Fibroblast of upper back skin (primary cell): ENCODE data around the gene KRTAP13-1.

Experiments
- DNase-seq: peaks from one replicate; pipeline ENCODE4 v3.0.0-alpha.2; 2013

Gene KRTAP13-1, protein sequence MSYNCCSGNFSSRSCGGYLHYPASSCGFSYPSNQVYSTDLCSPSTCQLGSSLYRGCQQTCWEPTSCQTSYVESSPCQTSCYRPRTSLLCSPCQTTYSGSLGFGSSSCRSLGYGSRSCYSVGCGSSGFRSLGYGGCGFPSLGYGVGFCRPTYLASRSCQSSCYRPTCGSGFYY

DNA sequence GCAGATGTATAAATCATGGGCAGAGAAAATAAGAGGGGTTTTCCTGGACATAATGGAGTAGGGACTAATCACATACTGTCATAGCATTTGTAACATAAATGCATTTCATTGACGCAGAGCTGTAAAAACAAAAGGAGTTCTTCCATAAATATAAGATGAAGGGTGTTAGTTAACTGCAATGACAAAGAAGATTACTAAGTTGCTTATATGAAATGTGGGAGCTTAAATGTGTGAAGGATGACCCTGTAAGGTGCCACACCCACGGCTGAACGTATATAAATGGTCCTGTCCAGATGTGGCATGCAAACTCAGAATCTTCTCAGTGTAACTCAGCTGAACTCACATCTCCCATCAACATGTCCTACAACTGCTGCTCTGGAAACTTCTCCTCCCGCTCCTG is at the start of gene KRTAP13-1:
KRTAP13-1 (plus strand) TSS at position 301 of the 400 bp plus-strand sequence; CDS start at position 357, 56 bp downstream.
- no peak for DNase-seq

DNA sequence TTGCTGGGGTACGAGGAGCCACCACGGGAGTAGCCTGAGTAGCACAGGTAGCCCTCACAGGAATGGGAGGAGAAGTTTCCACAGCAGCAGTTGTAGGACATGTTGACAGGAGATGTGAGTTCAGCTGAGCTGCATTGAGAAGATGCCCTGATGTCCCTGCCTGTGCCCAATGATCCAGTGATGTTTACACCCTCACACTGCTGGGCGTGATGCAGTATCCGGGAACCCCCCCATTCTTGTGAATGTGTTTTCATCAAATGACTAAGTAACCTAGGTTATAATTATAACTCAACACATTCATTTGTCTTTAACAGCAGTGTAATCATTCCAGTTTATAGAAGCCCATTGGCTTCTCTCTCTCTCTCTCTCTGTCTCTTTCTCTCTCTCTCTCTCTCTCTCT is 47.3 kb upstream of the KRTAP13-1 start, which contains the start of gene KRTAP23-1:
KRTAP23-1 (minus strand) TSS at position 101 of the 400 bp plus-strand sequence; CDS start at position 101, 0 bp downstream.
- no peak for DNase-seq

DNA sequence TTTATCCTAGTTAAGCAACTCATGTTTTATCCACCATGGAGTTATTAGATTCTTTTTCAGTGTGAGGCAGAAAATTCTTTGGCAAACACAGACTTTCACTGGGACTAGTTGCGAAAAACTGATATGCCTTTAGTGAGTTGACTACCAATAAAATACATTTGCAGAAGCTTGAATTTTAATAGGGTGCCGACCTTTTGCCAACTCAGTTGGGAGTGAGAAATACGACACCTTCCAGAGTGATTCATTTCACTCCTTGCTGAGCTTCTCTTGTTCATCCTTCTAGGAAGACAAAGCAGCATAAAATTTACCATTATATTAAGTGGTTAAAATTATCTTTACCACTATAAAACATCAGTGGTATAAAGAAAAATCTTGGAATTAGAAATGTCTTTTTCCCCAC is 46.3 kb upstream of the KRTAP13-1 start:
- DNase-seq, result peak; percentile 3

DNA sequence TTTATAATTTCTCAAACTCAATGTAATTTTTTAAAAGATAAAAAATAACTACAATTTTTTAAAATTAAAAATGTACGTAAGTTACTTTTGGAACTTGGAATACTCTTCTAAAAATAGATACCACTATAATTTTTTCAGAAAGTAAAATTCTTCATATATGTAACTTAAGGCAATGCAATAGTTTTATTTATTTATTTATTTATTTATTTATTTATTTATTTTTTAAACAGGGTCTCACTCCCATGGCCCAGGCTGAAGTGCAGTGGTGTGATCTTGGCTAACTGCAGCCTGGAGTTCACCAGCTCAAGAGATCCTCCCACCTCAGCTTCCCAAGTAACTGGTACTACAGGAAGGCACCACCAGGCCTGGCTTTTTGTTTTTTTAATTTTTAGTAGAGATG is 44.3 kb upstream of the KRTAP13-1 start:
- no peak for DNase-seq

DNA sequence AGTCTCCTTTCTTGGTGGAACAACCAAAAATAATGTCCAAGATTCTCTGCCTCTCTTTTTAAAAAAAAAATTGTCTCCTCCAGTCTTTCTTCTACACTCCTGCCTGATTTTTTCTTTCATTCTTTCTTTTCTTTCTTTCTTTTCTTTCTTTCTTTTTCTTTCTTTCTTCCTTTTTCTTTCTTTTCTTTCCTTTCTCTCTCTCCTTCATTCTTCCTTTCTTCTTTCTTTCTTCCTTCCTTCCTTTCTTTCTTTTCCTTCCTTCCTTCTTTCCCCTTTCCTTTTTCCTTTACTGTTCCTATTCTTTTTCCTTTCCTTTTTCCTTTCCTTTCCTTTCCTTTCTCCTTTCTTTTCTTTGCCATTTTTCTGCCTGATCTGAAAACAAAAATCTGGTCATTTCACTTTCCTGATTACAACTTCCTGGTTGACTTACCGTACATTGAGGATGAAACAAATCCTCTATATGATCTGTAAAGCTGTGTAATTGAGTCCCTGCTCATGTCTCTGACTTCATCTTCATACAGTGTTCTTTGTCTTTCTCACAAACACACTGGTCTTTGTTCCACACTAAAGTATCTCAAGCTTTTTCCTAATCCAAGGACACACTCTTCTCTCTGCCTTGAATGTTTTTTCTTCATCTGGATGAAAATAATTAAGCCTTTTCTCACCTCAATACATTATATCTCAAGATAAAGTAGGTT is 41.4 kb upstream of the KRTAP13-1 start:
- no peak for DNase-seq

DNA sequence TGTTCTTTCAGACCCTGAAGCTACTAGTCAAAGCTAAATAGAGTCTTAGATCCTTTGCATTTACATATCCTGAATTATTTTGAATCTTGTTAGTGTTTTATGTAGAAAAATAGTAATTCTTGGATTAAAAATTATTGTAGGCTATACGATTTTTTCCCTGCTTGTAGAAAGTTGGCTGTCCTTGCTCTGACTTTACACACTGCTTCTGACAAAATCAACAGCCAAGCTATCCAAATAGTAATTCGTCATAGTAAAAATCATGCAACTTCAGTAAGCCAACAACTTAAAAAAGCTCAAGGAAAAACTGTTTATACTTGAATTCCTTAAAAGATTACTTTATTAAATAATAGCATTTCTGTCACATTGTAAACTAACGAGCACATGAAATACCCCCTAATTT is 39.9 kb upstream of the KRTAP13-1 start:
- DNase-seq, result no peak

DNA sequence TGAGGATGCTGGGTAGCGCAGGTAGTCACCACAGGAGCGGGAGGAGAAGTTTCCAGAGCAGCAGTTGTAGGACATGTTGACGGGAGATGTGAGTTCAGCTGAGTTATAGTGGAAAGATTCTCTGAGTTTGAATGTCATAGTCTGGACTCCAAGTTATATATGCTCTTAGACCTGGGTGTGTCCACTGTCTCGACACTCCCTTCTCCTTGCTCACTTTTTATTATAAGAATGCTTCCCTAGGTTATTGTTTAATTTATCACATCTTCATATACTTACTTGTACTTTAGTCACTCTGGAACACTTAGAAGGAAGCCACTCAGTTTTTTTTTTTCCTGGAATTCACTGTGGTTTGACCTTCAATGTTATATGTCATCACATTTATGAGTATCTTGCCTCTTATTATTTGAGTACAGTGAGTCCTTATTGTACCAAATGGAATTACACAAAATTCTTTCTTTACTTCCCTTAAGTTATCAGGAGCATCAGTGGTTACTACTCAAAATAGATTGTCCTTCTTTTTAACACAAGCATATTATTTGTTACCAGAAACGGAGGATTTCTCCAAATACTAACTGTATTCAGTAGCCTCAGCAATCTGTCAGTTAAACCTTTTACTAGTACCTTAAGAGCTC is 23.6 kb upstream of the KRTAP13-1 start, which contains the start of gene KRTAP13-2:
KRTAP13-2 (minus strand) TSS at position 133 of the 632 bp plus-strand sequence; CDS start at position 75, 58 bp downstream.
- no peak for DNase-seq

DNA sequence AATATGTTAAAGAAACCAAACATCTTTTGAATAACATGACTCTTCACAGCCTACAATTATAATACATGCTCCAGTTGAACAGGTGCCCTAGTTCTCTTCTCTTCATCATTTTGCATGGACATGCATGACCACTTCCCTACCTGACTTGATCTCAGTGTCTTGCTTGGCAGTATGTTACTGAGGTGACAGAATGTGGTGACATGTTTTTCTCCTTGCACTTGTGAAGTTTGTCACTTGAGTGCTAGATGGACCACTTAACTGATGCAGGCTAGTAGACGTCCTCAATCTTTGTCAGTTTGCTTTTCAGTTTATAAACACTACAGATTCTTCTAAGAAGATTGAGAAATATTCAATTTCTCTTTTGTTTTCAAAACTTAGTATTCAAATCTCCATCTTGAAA is 13.6 kb upstream of the KRTAP13-1 start:
- no peak for DNase-seq

DNA sequence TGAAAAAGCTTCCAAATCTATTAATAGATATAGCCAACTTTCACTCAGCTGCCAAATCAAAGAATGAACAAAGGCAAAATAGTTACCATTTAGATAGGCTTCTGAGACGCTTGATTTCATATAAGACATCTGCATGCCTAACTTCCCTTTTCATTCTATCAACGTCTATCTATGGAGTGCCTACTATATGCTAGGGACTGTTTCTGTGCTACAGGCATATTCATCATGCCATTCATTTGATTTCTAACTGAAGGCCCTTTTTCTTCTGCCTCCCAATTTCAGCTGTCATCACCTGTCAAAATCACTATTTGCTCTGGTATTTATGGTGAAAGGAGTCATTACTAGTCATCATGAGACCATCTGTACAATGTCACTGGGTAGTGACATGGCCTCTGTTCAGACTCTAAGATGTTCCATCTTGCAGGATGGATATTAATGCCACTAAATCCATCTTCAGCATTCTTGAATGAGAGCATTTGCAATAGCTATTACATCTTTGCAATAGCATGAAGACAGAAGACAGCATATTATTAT is 4.3 kb upstream of the KRTAP13-1 start:
- no peak for DNase-seq

DNA sequence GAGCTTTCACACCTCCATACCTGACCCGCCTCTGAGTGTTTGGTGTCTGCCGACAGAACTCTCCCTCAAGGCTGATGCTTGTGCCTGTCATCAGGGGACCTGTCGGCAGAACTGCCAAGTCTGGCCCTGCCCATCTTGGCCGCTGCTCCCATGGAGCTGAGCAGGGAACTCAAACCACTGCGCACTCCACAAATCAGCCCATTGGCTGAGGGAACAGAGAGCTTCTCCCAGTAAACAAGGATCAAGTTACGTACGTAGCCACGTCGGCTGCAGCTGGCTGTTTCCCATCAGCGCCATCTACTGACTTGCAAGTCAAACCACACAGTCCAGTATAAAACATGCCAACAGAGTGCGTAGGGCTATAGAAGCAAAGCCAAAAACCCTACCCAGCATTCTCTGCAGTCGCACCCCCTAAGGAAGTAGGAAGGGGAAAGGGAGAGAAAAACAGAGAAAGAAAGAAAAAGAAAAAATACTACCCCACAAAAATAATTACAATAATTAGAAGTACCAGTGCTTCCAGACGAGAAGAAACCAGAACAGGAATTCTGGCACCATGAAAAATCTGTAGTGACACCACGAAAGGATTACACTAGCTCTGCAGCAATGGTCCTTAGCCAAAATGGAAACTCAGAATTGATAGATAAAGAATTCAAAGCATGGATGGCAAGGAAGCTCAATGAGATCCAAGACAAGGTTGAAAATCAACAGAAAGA is 13.1 kb downstream of the KRTAP13-1 start:
- peak; percentile 48 for DNase-seq

DNA sequence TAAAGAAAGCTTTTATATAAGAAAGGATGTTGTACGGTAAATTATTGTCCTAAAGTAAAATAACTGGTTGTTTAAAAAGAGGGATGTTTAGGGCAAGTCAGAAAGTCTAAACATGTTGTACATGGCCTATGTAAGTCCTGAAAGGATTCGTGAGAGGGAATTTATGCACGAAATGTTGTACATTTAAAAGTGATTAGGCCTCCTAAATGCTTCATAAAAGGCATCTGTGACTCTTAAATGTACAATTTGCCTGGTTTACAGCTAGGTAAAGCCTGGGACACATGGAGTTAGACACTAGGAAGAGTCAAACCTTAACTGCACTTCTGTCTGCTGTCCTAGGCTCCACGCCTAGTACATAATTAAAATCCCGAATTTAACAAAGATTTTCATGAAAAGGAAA is 20.2 kb downstream of the KRTAP13-1 start:
- no peak for DNase-seq

DNA sequence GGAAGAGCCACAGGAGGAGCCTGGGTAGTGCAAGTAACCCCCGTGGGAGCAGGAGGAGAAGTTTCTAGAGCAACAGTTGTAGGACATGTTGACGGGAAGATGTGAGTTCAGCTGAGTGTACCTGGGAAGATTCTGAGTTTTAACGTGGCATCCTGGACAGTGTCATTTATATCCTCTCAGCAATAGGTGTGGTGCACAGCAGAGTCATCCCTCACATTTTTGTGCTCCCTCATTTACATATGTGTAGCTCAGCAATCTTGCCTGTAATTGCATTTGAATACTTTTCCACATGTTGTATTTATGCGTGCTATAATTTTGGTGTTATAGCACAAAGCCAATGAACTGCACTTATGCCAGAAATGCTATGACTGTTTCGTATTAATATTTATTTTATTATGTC is 30.0 kb downstream of the KRTAP13-1 start, which contains the start of gene KRTAP13-3:
KRTAP13-3 (minus strand) TSS at position 101 of the 400 bp plus-strand sequence; CDS start at position 87, 14 bp downstream.
- no peak for DNase-seq

DNA sequence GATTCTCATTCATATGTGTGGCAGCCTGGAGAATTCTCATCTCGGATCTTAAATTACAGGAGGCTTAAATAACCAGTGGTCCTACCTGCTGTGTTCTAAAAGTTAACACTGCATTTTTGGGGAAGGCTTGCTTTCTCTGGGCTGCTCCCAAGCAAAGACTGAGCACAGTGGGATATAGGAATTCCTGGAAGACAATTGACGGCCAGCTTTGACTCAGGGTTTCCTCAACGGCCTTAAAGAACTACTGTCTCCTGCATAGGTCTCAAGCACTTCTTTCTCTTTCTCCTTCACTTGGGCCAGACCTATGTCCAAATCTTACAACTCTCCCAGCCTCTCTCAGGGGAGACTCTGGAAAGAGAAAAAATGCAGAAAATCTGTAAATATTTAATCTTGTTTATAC is 30.9 kb downstream of the KRTAP13-1 start:
- no peak for DNase-seq

DNA sequence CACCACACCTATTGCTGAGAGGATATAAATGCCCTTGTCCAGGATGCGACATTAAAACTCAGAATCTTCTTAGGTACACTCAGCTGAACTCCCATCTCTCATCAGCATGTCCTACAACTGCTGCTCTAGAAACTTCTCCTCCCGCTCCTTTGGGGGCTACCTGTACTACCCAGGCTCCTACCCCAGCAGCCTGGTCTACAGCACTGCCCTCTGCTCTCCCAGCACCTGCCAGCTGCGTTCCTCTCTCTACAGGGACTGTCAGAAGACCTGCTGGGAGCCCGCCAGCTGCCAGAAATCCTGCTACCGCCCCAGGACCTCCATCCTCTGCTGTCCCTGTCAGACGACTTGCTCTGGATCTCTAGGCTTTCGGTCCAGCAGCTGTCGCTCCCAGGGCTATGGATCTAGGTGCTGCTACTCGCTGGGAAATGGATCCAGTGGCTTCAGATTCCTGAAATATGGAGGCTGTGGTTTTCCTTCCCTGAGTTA is 34.4 kb downstream of the KRTAP13-1 start, which contains the start of gene KRTAP13-4:
KRTAP13-4 (plus strand) TSS at position 51 of the 486 bp plus-strand sequence; CDS start at position 107, 56 bp downstream.
- DNase-seq, result no peak

DNA sequence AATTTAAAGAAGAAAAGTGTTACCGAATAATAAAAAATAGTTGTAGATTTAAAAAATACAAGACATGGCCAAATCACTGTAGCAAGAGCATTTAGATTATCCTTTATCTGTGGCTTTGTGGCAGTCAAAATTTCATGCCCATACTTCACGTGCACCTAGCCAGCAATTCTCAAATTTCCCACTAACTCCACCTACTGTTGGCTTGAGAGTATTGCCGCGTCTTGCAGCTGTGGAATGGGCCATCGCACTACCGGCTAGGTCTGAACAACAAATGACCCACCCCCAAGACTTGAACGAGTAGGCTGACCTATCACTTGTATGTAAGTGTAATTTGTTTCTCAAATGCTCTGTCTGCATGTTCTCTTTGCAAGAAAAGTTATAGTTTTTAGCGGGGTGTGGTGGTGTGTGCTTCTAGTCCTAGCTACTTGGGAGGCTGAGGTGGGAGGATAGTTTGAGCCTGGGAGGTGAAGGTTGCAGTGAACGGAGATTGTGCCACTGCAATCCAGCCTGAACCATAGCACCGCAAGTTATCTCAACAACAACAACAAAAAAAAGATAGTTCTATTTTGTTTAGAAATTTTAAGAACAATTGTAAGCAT is 38.3 kb downstream of the KRTAP13-1 start:
- DNase-seq, result peak; percentile 20

DNA sequence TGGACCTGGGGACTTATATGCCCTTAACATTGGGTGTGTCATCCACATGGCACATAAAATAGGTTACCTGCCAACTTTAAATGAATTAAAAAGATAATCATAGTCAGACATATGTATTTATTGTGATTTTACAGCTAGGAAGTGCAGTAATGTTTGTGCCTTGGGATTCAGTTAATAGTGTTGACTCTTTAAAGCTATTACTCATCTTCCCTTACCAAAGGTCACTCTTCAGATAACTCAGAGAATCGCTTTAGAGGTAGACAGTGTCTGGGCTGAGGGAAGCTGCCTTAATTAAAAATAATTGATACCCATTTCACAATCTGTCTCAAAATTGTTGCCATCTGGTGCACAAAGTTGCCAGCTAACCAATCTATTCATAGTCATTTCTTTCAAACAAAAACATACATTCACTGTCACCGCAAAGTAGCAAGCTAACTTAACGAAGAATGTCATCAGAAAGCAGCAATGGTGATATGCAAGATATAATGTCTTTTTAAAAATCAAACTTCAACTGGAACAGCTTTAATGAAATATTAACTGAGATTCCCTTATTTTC is 41.3 kb downstream of the KRTAP13-1 start:
- DNase-seq, result no peak

DNA sequence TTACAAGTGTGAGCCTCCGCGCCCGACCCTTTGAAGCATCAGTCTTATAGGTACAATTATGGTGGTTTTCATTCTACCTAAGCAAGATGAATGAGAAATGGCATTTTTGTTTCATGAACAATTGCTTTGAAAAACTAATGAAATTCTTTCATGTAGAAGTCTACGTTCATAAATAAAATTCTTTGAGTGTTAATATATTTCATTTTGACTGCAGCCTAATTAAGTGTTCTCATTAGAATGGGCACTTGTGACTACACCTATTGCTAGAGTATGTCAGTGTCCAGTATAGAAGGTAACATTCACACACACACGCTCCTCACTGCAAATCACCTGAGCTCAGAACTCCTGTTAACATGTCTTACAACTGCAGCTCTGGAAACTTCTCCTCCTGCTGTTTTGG is 44.1 kb downstream of the KRTAP13-1 start, which contains the start of gene KRTAP15-1:
KRTAP15-1 (plus strand) TSS at position 301 of the 400 bp plus-strand sequence; CDS start at position 354, 53 bp downstream.
- DNase-seq, result no peak

DNA sequence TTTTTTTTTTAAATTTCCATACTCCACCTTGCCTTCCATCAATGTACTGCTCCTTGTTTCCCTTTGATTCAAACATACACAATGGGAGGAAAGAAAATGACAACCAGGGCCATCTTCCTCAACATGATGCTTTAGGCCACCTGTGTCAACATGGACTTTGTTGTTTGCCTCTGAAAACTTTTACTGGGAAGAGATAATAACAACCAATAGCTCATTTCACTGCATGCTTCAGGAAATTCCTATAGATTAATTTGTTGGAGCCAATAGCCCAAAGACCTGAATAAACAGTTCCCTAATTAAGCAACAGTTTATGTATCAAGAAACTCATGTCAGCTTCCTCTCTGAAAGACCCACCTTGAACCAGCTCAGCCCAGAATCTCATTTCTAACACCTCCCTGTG is 47.4 kb downstream of the KRTAP13-1 start:
- no peak for DNase-seq

DNA sequence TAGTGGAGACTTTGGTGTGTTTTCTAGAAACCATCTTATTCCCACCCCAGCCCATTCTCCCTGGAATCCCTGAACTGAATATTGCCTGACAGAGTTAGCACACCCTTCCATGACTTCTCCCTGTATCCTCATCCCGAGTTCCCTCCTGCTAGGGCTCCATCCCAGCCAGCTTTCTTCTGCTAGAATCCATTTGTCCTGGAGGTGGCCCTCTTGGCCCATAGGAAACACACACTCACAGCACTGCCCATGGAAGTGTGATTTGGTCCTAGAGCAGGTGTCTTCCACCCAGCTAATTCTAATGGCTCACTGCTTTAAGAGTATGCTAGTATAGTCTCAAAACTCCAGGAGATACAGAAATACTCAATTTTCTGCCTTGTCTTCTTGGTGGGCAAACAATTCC is 48.4 kb downstream of the KRTAP13-1 start:
- no peak for DNase-seq
